ENCODE data around the gene BMF.
A peak's percentile ranks its signal among the peaks of the same experiment; 100 is the strongest.

The BMF gene

GRCh38 chr15:40065166-40065565 is 43.5 kb downstream of the BMF start:
- no peak for DNase-seq (ENCODE audit: low spot score)

GRCh38 chr15:40064231-40064894 is 44.3 kb downstream of the BMF start:
- DNase-seq (ENCODE audit: low spot score): peak; percentile 46

- DNase-seq (ENCODE audit: low spot score): peak; percentile 65
Measured at GRCh38 chr15:40063563-40064011, 45.1 kb downstream of the BMF start.

- DNase-seq (ENCODE audit: low spot score): no peak
Measured at GRCh38 chr15:40062816-40063562, 45.7 kb downstream of the BMF start.

- no peak for DNase-seq (ENCODE audit: low spot score)
Measured at GRCh38 chr15:40061212-40061901, 47.3 kb downstream of the BMF start.

- DNase-seq (ENCODE audit: low spot score): no peak
Measured at GRCh38 chr15:40060236-40060961, 48.3 kb downstream of the BMF start.

- no peak for DNase-seq (ENCODE audit: low spot score)
Measured at GRCh38 chr15:40059821-40060220, 48.9 kb downstream of the BMF start.

GRCh38 chr15:40058476-40059140 is 50.1 kb downstream of the BMF start:
- DNase-seq (ENCODE audit: low spot score): peak; percentile 75

- DNase-seq (ENCODE audit: low spot score): no peak
Measured at GRCh38 chr15:40055576-40056293, 52.9 kb downstream of the BMF start.

- peak; percentile 35 for DNase-seq (ENCODE audit: low spot score)
Measured at GRCh38 chr15:40054855-40055575, 53.7 kb downstream of the BMF start.

- no peak for DNase-seq (ENCODE audit: low spot score)
Measured at GRCh38 chr15:40054605-40054854, 54.1 kb downstream of the BMF start.

GRCh38 chr15:40053831-40054604 is 54.7 kb downstream of the BMF start:
- DNase-seq (ENCODE audit: low spot score): no peak

GRCh38 chr15:40053079-40053830 is 55.4 kb downstream of the BMF start:
- no peak for DNase-seq (ENCODE audit: low spot score)

GRCh38 chr15:40052604-40053003 is 56.1 kb downstream of the BMF start:
- DNase-seq (ENCODE audit: low spot score): no peak

GRCh38 chr15:40051616-40052415 is 56.9 kb downstream of the BMF start:
- no peak for DNase-seq (ENCODE audit: low spot score)

GRCh38 chr15:40050788-40051470 is 57.8 kb downstream of the BMF start:
- no peak for DNase-seq (ENCODE audit: low spot score)

- no peak for DNase-seq (ENCODE audit: low spot score)
Measured at GRCh38 chr15:40048926-40049475, 59.7 kb downstream of the BMF start.

Data from GM03348 (cell line).